AG08396 (cell line): ENCODE data around the gene HS6ST2.

Source experiments
- DNase-seq: peaks from one replicate; pipeline ENCODE4 v3.0.0; 2012; ENCODE audit warnings: low spot score, mixed read lengths

Gene HS6ST2

DNA sequence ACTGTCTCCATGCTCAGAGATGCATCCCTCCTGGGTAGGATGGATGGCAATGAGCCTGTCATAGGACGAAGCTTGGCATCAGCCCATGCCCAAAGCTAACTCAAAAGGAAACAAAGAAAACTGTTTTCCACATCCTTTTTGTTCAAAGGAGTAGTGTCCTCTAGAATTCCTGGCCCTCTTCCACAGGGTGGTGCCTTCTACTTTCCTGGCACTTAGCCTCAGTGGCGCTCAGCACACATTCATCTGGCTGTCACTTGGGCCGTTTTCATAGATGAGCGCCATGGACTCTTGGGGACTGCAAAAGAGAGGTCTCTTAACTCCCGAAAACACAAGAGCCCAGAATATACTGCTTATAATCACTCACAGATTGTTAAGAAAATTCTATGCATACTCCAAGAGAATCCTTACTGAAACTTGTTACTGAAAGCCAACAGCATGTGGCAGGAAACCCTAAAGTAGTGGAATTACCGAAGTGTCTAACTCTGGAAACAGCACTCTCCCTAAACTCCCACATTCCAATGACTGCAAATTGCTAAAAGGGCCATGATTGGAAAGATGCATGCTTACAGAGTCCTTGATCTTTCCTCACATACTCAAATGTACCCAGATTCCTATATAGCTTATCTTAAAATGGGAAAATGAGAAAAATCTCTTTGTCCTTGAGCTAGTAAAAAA is 110.0 kb downstream of the HS6ST2 start:
- no peak for DNase-seq

DNA sequence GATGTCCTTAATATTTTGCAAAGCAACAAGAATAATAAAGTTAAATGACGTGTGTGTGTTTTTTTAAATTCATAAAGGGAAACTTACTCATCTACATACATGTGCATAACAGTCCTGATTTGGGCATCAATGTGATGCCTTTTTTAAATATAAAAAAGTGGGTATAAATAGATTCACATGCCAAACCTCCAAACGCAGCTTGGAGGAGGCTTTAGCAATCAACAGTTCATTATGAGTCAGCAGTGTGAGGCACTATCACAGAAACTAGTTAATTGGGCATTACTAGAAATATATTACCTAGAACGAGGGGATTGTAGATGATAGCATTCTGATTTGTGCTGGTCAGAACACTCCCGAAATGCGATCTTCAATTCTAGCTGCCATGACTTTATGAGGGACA is 115.1 kb downstream of the HS6ST2 start:
- no peak for DNase-seq

- no peak for DNase-seq
These were observed 115.8 kb downstream of the HS6ST2 start for GRCh38 chrX:132842460-132843238.

DNA sequence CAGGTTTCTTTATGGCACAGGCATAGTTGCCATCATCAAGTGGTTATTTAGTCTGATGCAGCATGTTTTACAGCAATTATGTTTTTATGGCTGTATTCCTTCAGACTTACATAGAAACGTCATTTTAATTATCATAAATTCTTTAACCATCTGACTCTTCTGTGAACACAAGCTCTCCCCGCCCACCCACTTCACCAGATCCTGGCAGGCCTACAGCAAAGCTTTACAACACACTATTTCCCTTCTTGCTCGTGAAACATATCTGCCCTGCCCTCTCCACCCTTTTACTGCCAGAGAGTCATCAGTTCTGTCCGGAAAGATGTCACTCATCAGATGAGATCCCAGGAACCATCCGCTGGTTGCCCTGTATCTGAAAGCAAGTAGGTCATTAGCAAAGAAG is 120.5 kb downstream of the HS6ST2 start:
- DNase-seq = no peak

DNA sequence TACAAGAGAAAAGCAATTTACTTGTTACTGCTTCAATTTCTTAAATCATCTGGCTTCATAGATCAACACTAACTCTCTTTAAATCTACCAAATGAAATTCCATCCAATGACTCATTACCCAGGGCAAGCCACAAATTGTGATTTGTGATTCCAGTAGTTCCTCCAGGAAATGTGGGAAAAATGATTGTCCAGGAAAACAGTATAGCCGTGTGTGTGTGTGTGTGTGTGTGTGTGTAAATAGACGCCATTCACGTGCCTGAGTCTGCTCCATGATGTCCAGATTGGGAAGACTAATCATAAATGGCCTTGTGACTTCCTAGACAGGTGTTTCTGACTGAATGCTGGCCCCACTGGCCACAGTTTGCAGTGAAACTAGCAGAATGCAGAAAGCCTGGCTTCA is 121.3 kb downstream of the HS6ST2 start:
- no peak for DNase-seq

DNA sequence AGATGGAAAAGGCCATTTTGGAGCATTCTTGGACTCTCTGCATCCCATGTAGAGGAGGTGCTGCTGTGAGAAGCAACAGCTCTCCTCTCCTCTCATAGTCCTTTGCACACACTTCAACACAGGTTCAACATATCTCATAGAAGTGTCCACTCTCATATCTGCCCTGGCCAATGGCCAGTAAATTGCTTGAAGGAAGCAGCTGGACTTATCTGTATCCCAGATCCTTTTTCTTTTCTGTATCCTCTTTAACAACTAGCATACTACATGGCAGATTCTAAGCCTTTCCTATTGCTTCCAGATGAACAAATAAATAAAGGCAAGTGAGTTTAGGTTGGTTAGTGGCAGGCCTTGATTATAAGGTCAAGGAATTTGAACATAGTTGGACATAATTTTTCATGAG is 122.0 kb downstream of the HS6ST2 start:
- DNase-seq = no peak

DNA sequence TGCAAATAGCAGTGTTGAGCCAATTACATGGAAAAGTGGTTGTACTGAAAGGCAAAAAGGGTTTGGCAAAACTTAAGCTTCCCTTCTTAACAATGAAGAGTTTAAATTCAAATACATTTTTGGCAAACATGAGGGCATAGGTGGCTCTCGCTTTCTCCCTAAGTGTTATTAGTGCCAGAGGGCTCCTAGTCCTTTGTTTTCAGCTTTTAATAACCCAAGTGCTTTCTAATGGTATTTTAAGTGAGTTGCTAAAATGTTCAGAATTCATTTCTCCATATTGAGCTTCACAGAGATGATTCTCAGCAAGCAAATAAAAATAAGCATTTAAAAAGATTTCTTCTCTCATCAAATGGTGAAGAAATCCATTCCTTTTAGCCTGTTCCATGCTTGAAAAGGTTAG is 123.7 kb downstream of the HS6ST2 start:
- no peak for DNase-seq

DNA sequence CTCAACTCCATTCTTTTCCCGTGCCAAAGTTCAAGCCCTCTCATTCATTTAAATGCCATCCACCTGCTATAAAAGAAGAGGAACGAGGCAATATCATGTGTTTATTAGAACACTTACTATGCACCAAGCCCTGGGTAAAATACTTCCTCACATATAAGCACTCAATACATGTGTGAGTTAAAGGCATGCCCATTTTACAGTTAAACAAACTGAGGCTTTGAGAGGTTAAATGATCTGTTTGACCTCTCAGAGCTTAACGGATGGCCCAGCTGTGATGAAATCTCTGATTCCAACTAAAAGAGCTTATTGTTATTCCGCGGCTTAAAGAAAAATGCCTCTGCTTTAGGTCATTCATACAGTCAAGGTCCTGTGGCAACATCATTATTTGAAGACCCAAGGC is 124.3 kb downstream of the HS6ST2 start:
- DNase-seq = no peak

DNA sequence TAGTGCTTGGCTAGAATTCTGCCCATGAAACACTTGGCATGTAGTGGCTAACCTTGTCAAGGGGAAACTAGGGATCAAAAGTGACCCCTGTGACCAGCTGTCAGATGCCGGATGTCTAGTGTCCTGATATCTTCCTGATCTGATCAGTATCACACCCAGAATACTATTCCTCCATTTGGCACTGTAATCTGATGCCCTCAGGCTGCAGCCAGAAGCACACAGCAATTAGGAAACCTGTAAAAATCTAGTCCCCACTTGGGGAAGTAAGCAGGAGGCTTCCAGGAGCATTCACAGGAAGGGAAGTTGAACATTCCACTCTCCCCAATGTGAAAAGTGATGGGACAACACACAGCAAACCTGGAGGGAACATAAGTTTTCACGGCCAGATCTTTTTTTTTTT is 125.1 kb downstream of the HS6ST2 start:
- DNase-seq = no peak

- DNase-seq = no peak
These were observed 127.0 kb downstream of the HS6ST2 start for GRCh38 chrX:132831336-132831973.

- no peak for DNase-seq
These were observed 135.8 kb downstream of the HS6ST2 start for GRCh38 chrX:132822634-132823012.

- DNase-seq = no peak
These were observed 136.3 kb downstream of the HS6ST2 start for GRCh38 chrX:132821974-132822633.

DNA sequence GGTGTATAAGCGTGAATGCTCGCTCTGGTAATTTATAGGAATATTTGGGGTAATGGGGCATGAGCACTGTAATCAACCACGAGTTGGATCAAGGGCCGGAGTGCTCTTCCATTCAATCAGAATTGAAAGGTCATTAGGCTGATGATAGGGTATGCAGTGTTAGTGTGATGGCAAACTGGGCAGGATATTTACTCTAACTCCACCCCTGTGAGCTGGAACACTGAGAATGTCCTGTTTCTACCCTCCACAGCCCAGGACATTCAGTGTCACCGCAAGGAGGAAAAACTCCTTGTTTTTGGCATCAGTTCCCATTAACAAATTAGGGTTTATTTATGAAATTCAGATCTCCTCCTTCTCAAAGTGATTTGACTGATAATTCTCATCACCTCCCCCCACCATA is 137.8 kb downstream of the HS6ST2 start:
- no peak for DNase-seq

DNA sequence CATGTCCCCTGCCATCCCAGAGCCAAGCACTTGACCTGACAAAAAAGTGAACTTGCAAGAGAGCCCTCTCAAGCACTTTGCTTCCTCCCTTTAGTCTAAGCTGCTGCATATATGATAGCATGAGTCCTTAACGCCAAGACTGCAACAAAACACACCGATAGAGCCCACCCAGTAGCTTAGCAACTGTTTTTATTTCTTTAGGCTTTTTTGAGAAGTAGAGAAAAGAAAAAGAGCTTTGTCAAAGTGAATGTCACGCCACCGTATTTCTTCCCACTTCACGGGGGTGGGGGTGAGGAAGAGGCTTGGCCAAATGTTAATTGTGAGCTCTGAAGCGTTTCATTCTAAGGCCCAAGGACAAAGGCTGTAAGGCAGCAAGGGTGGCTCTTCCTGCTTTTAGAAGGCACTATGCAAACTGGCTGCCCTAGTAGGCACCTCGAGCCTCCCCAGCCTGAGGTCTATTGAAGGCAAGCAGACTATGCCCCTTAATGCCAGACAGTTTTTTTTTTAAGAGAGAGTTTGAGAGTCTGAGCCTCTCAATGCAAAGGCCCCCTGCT is 138.6 kb downstream of the HS6ST2 start:
- DNase-seq = no peak

GRCh38 chrX:132818638-132819037 is 139.8 kb downstream of the HS6ST2 start:
- no peak for DNase-seq

DNA sequence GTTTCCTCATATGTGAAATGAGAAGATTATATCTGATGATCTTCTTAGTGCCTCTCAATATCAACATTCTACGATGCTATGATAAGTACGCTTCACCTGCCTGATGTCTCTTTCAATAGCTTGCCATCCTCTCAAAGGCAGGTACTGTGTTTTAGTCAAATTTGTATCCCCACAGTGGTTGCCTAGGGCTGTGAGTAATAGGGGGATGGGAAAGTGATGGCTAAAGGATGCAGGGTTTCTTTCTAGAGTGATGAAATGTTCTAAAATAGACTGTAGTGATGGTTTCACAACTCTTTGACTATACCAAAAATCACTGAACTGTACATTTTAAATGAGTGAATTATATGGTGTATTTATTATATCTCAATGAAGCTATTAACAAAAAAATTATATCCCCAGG is 142.8 kb downstream of the HS6ST2 start:
- no peak for DNase-seq

GRCh38 chrX:132810964-132811712 is 147.3 kb downstream of the HS6ST2 start:
- no peak for DNase-seq

GRCh38 chrX:132810488-132810887 is 147.9 kb downstream of the HS6ST2 start:
- DNase-seq = no peak

DNA sequence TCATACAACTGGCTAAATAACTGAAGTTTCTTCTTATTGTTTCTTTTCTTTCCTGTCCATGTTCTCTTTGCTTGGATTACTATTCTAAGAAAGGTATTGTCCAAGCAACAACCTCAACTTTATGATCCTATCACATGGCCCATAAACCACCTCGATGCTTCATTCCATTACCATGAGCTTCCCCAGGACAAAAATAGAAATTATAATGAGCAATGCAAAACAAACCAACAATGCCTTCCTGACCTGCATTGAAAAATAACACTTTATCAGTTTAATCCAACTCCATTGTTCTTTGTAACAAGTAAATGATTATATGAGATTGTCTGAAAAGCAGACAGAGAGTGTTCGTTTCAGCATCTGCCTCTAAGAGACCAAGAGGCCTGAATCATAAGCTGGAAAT is 148.8 kb downstream of the HS6ST2 start:
- DNase-seq = no peak

DNA sequence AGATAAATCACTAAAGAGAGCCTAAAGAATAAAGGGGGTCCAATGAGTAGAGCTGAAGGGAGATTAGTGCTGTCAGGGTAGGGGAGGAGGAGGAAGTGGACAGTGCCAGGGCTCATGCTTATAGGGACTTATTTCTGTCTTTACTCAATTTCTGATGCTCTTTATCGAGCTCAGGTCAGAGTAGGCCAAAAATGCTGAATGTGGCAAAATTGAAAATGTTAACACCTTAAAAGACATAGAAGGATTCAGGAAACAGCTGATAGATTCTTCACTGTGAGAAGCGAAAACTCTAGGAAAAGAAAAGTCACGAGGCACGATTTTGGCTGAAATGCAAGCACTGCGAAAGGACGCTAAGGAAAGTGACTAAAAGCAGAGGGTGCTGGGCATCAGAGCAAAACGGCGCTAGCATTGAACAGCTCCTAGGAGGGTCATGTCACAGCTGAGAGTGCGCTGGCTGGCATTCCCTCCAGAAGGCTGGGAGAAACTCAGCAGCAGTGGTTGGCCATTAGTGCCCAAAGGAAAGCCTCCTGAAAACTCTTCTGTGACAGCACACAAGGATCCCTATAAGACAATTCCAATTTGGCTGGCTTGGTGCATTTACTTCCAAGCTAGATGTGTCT is 150.9 kb downstream of the HS6ST2 start:
- DNase-seq = no peak

DNA sequence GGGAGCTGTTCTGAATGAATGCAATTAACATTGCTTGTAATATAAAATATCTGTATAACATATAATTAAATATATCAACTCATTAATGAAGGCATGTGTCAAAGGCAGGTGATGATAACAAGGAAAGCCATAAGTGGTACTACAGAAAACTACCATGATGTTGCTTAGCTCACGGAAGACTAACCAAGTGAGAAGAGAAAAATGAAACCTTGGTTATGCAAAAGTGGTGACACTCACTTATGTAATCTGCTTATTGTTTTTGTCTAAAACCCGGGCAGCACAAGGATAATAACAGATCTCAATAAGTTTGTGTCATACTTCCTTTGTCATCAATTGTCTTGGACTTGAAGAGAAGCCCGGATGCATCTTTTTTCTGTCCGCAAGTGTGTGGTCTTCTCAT is 156.4 kb downstream of the HS6ST2 start:
- no peak for DNase-seq
